HepG2 (cell line): ENCODE results near the gene CRYAB.

Experiments used
- ARNTL ChIP-seq: sonication (generic); formaldehyde crosslinking; IDR thresholded peaks from 2 replicates; pipeline ENCODE4 v1.4.0; 2020; ENCODE audit warnings: mild to moderate bottlenecking, missing genetic modification reagents
- BRCA1 ChIP-seq: sonication (generic); formaldehyde crosslinking; IDR thresholded peaks from 2 replicates; pipeline ENCODE4 v1.4.0; 2020; ENCODE audit warnings: missing genetic modification reagents
- JUN ChIP-seq: sonication (generic); formaldehyde crosslinking; IDR thresholded peaks from 2 replicates; pipeline ENCODE4 v1.4.0; 2020; ENCODE audit warnings: mild to moderate bottlenecking, missing genetic modification reagents
- ZFY ChIP-seq: sonication (generic); formaldehyde crosslinking; IDR thresholded peaks from 2 replicates; pipeline ENCODE4 v1.4.0; 2020; ENCODE audit warnings: missing genetic modification reagents
- ZNF160 ChIP-seq: sonication (generic); formaldehyde crosslinking; IDR thresholded peaks from 2 replicates; pipeline ENCODE4 v1.8.0; 2022; ENCODE audit warnings: mild to moderate bottlenecking, inconsistent platforms, missing genetic modification reagents
- ZSCAN12 ChIP-seq: sonication (generic); formaldehyde crosslinking; IDR thresholded peaks from 2 replicates; pipeline ENCODE4 v1.9.0; 2021; ENCODE audit warnings: mild to moderate bottlenecking, missing genetic modification reagents
- TF ChIP-seq, protein P1 (sequence below): sonication (generic); formaldehyde crosslinking; IDR thresholded peaks from 2 replicates; pipeline ENCODE4 v1.5.0; 2020; ENCODE audit warnings: missing genetic modification reagents
- TF ChIP-seq, protein P2 (sequence below): sonication (generic); formaldehyde crosslinking; IDR thresholded peaks from 2 replicates; pipeline ENCODE4 v1.5.1; 2020; ENCODE audit warnings: missing genetic modification reagents, mild to moderate bottlenecking, borderline replicate concordance

DNA sequence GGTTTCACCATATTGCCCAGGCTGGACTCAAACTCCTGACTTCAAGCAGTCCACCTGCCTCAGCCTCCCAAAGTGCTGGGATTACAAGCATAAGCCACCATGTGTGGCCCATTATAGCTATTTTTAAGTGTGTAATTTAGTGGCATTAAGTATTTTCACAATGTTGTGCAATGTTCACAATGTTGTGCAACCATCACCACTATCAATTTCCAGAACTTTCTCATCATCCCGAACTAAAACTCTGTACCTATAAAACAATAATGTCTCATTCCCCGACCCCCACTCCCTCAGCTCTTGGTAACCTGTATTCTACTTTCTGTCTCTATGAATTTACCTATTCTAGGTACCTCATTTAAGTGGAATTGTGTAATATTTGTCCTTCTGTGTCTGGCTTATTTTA, 24.7 kb downstream of the CRYAB start:
- TF ChIP-seq JUN (CRISPR knock-in tag) (no peak), ZSCAN12 (CRISPR knock-in tag) (no peak), ARNTL (CRISPR knock-in tag) (no peak), ZNF160 (CRISPR knock-in tag) (no peak), BRCA1 (CRISPR knock-in tag) (no peak), ZFY (CRISPR knock-in tag) (no peak)
- TF ChIP-seq, protein P1, sequence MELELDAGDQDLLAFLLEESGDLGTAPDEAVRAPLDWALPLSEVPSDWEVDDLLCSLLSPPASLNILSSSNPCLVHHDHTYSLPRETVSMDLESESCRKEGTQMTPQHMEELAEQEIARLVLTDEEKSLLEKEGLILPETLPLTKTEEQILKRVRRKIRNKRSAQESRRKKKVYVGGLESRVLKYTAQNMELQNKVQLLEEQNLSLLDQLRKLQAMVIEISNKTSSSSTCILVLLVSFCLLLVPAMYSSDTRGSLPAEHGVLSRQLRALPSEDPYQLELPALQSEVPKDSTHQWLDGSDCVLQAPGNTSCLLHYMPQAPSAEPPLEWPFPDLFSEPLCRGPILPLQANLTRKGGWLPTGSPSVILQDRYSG (CRISPR knock-in tag) = no peak
- TF ChIP-seq, protein P2, sequence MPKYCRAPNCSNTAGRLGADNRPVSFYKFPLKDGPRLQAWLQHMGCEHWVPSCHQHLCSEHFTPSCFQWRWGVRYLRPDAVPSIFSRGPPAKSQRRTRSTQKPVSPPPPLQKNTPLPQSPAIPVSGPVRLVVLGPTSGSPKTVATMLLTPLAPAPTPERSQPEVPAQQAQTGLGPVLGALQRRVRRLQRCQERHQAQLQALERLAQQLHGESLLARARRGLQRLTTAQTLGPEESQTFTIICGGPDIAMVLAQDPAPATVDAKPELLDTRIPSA (CRISPR knock-in tag) = no peak
